SK-N-MC (cell line): Measurements from ENCODE around the gene IMMP2L.
"Not testable (repeated sequence)": the region's sequence is repeated elsewhere in the genome, so short reads cannot be mapped to it uniquely, and the experiment has no call there.

Experiments
- DNase-seq: peaks from one replicate; pipeline ENCODE4 v3.0.0-alpha.2; 2011; ENCODE audit warnings: low read depth, low spot score
- H3K27ac ChIP-seq: fragments of 200-600 bp; sonication (generic); 2 replicates; pipeline ENCODE4 v1.5.1; 2016; ENCODE audit warnings: mixed run types
- H3K36me3 ChIP-seq: fragments of 200-600 bp; sonication (generic); 2 replicates; pipeline ENCODE4 v1.6.1; 2017; ENCODE audit warnings: antibody characterized with exemption, low read length, mixed read lengths; ENCODE audit not compliant: insufficient read depth
- H3K4me3 ChIP-seq: fragments of 200-600 bp; sonication (generic); 2 replicates; pipeline ENCODE4 v1.5.1; 2016
- H3K9ac ChIP-seq: fragments of 200-600 bp; sonication (generic); 2 replicates; pipeline ENCODE4 v1.8.0; 2017; ENCODE audit warnings: mixed run types, mixed read lengths; ENCODE audit not compliant: insufficient read length
- H3K9me3 ChIP-seq: fragments of 200-600 bp; sonication (generic); 2 replicates; pipeline ENCODE4 v1.6.1; 2017; ENCODE audit warnings: low read depth, mild to moderate bottlenecking, antibody characterized with exemption, low read length, moderate library complexity, mixed read lengths
- EZH2 ChIP-seq: fragments of 200-600 bp; sonication (generic); IDR thresholded peaks from one replicate; pipeline ENCODE4 v1.6.1; 2017; ENCODE audit warnings: antibody characterized with exemption
- FOXP2 ChIP-seq: optimal IDR thresholded peaks from 2 replicates; pipeline ENCODE3; 2011; ENCODE audit warnings: mild to moderate bottlenecking, moderate library complexity; ENCODE audit not compliant: insufficient read depth; ENCODE audit errors: extremely low read length, control extremely low read depth
- POLR2AphosphoS5 ChIP-seq: IDR thresholded peaks from 2 replicates; pipeline ENCODE4 v1.6.1; 2012; ENCODE audit warnings: mild to moderate bottlenecking, low read depth, low read length, borderline replicate concordance

The IMMP2L gene

GRCh38 chr7:111561904-111562732 is at the start of gene IMMP2L:
Gene IMMP2L, minus strand, starts transcription at chr7:111562492.
- peak; percentile 31 for TF ChIP-seq POLR2AphosphoS5
- TF ChIP-seq EZH2: no peak
- peak; percentile 58 for TF ChIP-seq FOXP2
- Histone ChIP-seq H3K9me3 (no peaks in the 10 kb centered on the region), H3K9ac (peak within 1 kb of the TSS; percentile 69), H3K27ac (no peak within 1 kb of the TSS), H3K4me3 (peak within 1 kb of the TSS; percentile 78), H3K36me3 (peaks cover 7% of the 10 kb centered on the region; the same call in 1 of the 2 replicates)
- DNase-seq: no peak

- not testable (repeated sequence) for DNase-seq, H3K27ac ChIP-seq, H3K9me3 ChIP-seq, H3K36me3 ChIP-seq, H3K4me3 ChIP-seq, H3K9ac ChIP-seq
Measured at GRCh38 chr7:111609483-111610254, 47.4 kb upstream of the IMMP2L start.

- H3K4me3 ChIP-seq: no peak overlapping the region
- H3K9me3 ChIP-seq: no peaks in the 10 kb centered on the region
- H3K9ac ChIP-seq: no peak overlapping the region
- DNase-seq: no peak
- TF ChIP-seq EZH2: no peak
- no peak overlapping the region for H3K27ac ChIP-seq
- H3K36me3 ChIP-seq: no peaks in the 10 kb centered on the region
Measured at GRCh38 chr7:111607621-111608020, 45.3 kb upstream of the IMMP2L start.

GRCh38 chr7:111605246-111605645 is 43.0 kb upstream of the IMMP2L start:
- H3K9me3 ChIP-seq: no peaks in the 10 kb centered on the region
- no peaks in the 10 kb centered on the region for H3K36me3 ChIP-seq
- TF ChIP-seq FOXP2 (no peak), EZH2 (no peak), POLR2AphosphoS5 (no peak)
- H3K4me3 ChIP-seq: no peak overlapping the region
- H3K9ac ChIP-seq: no peak overlapping the region
- no peak for DNase-seq
- peak overlapping the region; percentile 54; the same call in 1 of the 2 replicates for H3K27ac ChIP-seq

GRCh38 chr7:111600091-111600490 is 37.8 kb upstream of the IMMP2L start:
- DNase-seq: no peak
- H3K4me3 ChIP-seq: no peak overlapping the region
- H3K9ac ChIP-seq: no peak overlapping the region
- no peaks in the 10 kb centered on the region for H3K9me3 ChIP-seq
- H3K36me3 ChIP-seq: no peaks in the 10 kb centered on the region
- TF ChIP-seq POLR2AphosphoS5 (no peak), EZH2 (no peak), FOXP2 (no peak)
- no peak overlapping the region for H3K27ac ChIP-seq

GRCh38 chr7:111595780-111596179 is 33.5 kb upstream of the IMMP2L start:
- DNase-seq: no peak
- no peaks in the 10 kb centered on the region for H3K36me3 ChIP-seq
- TF ChIP-seq EZH2 (no peak), FOXP2 (no peak)

GRCh38 chr7:111594602-111595001 is 32.3 kb upstream of the IMMP2L start:
- Histone ChIP-seq H3K36me3 (no peaks in the 10 kb centered on the region), H3K9me3 (no peaks in the 10 kb centered on the region), H3K27ac (no peak overlapping the region), H3K4me3 (no peak overlapping the region), H3K9ac (no peak overlapping the region)
- DNase-seq: no peak
- no peak for TF ChIP-seq FOXP2
- no peak for TF ChIP-seq EZH2
- TF ChIP-seq POLR2AphosphoS5: no peak

More at GRCh38 chr7:111595780-111596179, 33.5 kb upstream of the IMMP2L start:
- H3K27ac ChIP-seq: no peak overlapping the region
- no peaks in the 10 kb centered on the region for H3K9me3 ChIP-seq
- H3K4me3 ChIP-seq: no peak overlapping the region
- no peak overlapping the region for H3K9ac ChIP-seq

GRCh38 chr7:111593343-111593742 is 31.1 kb upstream of the IMMP2L start:
- Histone ChIP-seq H3K27ac (no peak overlapping the region), H3K36me3 (no peaks in the 10 kb centered on the region), H3K4me3 (no peak overlapping the region), H3K9me3 (no peaks in the 10 kb centered on the region), H3K9ac (no peak overlapping the region)
- DNase-seq: no peak
- TF ChIP-seq FOXP2 (no peak), POLR2AphosphoS5 (no peak), EZH2 (no peak)
